Activated naive CD4-positive, alpha-beta T cell treated with anti-CD3 and anti-CD28 coated beads for 36 hours (primary cell): Measurements from ENCODE around the gene ZYX. TPM values are rescaled to one million over a fixed set of nuclear protein-coding genes. Genes with fewer than 3 reads are reported as not detected.
"Not testable (repeated sequence)": the region's sequence is repeated elsewhere in the genome, so short reads cannot be mapped to it uniquely, and the experiment has no call there.

Source experiments
- CTCF ChIA-PET: fragments of 350-600 bp; sonication (Branson Sonifier 250); formaldehyde crosslinking; loops from one replicate; lab custom pipeline; 2021; ENCODE audit warnings: antibody characterized with exemption; lab: Charles Lee
- DNase-seq: peaks from one replicate; pipeline ENCODE4 v3.0.0-alpha.2; 2020
- H3K27ac Mint-ChIP-seq: one replicate; pipeline ENCODE4 v1.8.0; 2021; ENCODE audit warnings: mild to moderate bottlenecking, mixed read lengths
- H3K27me3 Mint-ChIP-seq: one replicate; pipeline ENCODE4 v1.8.0; 2021; ENCODE audit warnings: low read depth, mixed read lengths
- H3K36me3 Mint-ChIP-seq: one replicate; pipeline ENCODE4 v1.8.0; 2021; ENCODE audit warnings: low read depth, mixed read lengths
- H3K4me1 Mint-ChIP-seq: one replicate; pipeline ENCODE4 v1.8.0; 2021; ENCODE audit warnings: low read depth, mixed read lengths
- H3K4me3 Mint-ChIP-seq: one replicate; pipeline ENCODE4 v1.8.0; 2021; ENCODE audit warnings: mild to moderate bottlenecking, moderate library complexity, mixed read lengths
- H3K9me3 Mint-ChIP-seq: one replicate; pipeline ENCODE4 v1.8.0; 2021; ENCODE audit warnings: mixed read lengths
- intact Hi-C: fragments of 100-400 bp; cut with micrococcal nuclease; formaldehyde crosslinking; loops from one replicate; pipeline ENCODE4 v1.15.1; 2023
- total RNA-seq, 2 experiments: library from RNA; stranded (reverse); gene quantifications; one replicate each; pipeline ENCODE4 v1.2.3, GENCODE V29; 2021

The ZYX gene
- total RNA-seq, 2 experiments from 2014 or later, result 75.1 to 81.5 TPM

DNA sequence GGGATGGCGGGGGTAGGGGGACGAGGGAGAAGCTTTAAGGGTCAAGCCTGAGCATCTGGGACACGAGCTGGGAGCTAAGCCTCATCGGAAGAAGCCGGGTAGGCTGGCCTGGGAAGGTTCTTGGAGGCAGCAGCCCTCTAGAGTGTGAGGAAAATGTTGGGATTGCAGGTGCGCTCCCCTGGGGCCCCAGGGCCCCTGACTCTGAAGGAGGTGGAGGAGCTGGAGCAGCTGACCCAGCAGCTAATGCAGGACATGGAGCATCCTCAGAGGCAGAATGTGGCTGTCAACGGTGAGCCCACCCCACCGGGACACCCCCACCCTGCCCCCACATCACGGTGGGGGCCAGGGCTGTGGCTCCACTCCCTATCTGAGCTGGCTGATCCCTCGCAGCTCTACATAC, 6.9 kb downstream of the ZYX start:
- no peaks in the 10 kb centered on the region for H3K27me3 Mint-ChIP-seq
- no peak for DNase-seq
- H3K27ac Mint-ChIP-seq, result no peak overlapping the region
- peaks cover 10% of the 10 kb centered on the region for H3K4me1 Mint-ChIP-seq
- intact Hi-C loops, result no loop called here
- H3K36me3 Mint-ChIP-seq, result peaks cover 5% of the 10 kb centered on the region
- no peaks in the 10 kb centered on the region for H3K9me3 Mint-ChIP-seq
- no peak overlapping the region for H3K4me3 Mint-ChIP-seq
- CTCF ChIA-PET, result interaction anchor here (0.7 to 1.5 kb wide), 4 partner anchors 8 to 18 kb away, joined by 3 to 4 read pairs (median 3); no protein-coding TSS in a partner anchor

DNA sequence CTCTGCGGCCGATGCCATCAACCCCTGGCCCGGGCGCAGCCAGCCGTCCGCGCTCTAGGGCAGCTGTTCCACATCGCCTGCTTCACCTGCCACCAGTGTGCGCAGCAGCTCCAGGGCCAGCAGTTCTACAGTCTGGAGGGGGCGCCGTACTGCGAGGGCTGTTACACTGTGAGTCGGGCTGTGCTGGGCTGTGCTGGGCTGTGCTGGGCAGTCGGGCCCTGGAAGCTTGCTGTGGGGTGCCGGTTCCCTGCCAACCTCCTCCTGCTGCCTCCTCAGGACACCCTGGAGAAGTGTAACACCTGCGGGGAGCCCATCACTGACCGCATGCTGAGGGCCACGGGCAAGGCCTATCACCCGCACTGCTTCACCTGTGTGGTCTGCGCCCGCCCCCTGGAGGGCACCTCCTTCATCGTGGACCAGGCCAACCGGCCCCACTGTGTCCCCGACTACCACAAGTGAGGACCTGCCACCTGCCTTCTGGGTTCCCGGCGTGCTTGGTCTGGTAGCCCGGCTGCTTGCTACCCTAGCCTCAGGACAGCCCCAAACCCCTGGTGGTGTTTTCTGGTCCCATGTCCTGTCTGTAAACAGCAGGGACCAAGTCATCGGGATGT, 7.5 kb downstream of the ZYX start:
- Mint-ChIP-seq H3K4me3 (no peak overlapping the region), H3K27me3 (no peaks in the 10 kb centered on the region), H3K36me3 (peaks cover 5% of the 10 kb centered on the region), H3K4me1 (peaks cover 10% of the 10 kb centered on the region), H3K9me3 (no peaks in the 10 kb centered on the region), H3K27ac (no peak overlapping the region)
- CTCF ChIA-PET, result interaction anchor here (0.7 to 1.5 kb wide), 2 partner anchors 17 to 18 kb away, joined by 3 to 4 read pairs; no protein-coding TSS in a partner anchor
- intact Hi-C loops, result no loop called here
- DNase-seq, result no peak

- H3K36me3 Mint-ChIP-seq, result peaks cover 5% of the 10 kb centered on the region
- H3K27me3 Mint-ChIP-seq, result no peaks in the 10 kb centered on the region
- DNase-seq, result no peak
- no peak overlapping the region for H3K4me3 Mint-ChIP-seq
- CTCF ChIA-PET, result interaction anchor here (1.5 kb wide), 1 partner anchor 17 kb away, joined by 4 read pairs; no protein-coding TSS in a partner anchor
- H3K27ac Mint-ChIP-seq, result peak overlapping the region; percentile 84
- intact Hi-C loops, result no loop called here
- peaks cover 10% of the 10 kb centered on the region for H3K4me1 Mint-ChIP-seq
- H3K9me3 Mint-ChIP-seq, result no peaks in the 10 kb centered on the region
Observed at GRCh38 chr7:143389316-143390103, 8.4 kb downstream of the ZYX start.

GRCh38 chr7:143390104-143390772, 9.1 kb downstream of the ZYX start:
- Mint-ChIP-seq H3K27me3 (no peaks in the 10 kb centered on the region), H3K4me1 (peaks cover 11% of the 10 kb centered on the region), H3K4me3 (no peak overlapping the region), H3K9me3 (no peaks in the 10 kb centered on the region), H3K27ac (peak overlapping the region; percentile 84), H3K36me3 (peaks cover 5% of the 10 kb centered on the region)
- no peak for DNase-seq
- CTCF ChIA-PET, result interaction anchor here (1.2 kb wide), 1 partner anchor 27 kb away, joined by 3 read pairs; no protein-coding TSS in a partner anchor
- intact Hi-C loops, result no loop called here

DNA sequence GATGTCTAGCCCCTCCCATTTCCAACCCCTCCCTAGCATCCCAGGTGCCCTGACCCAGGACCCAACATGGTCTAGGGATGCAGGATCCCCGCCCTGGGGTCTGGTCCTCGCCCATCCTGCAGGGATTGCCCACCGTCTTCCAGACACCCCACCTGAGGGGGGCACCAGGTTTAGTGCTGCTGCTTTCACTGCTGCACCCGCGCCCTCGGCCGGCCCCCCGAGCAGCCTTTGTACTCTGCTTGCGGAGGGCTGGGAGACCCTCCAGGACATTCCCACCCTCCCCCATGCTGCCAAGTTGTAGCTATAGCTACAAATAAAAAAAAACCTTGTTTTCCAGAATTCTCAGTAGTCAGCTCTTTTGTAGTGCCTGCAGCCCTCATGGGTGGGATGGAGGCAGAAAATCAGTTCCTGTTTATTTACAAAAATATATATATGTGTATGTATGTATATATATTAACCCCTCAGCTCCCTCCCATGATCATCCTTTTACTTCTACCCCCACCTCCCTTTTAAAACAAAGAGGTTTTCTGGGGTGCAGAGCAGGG, 9.7 kb downstream of the ZYX start:
- Mint-ChIP-seq H3K4me1 (peaks cover 13% of the 10 kb centered on the region), H3K27me3 (no peaks in the 10 kb centered on the region), H3K4me3 (no peak overlapping the region), H3K27ac (peak overlapping the region; percentile 84), H3K36me3 (peaks cover 5% of the 10 kb centered on the region), H3K9me3 (no peaks in the 10 kb centered on the region)
- intact Hi-C loops, result no loop called here
- DNase-seq, result no peak
- CTCF ChIA-PET, result interaction anchor here (1.2 kb wide), 1 partner anchor 26 kb away, joined by 3 read pairs; no protein-coding TSS in a partner anchor

- CTCF ChIA-PET, result interaction anchor here (0.6 to 1.2 kb wide), 2 partner anchors 25 to 134 kb away, joined by 3 to 5 read pairs; no protein-coding TSS in a partner anchor
- Mint-ChIP-seq H3K36me3 (peaks cover 5% of the 10 kb centered on the region), H3K9me3 (no peaks in the 10 kb centered on the region), H3K4me3 (no peak overlapping the region), H3K27me3 (no peaks in the 10 kb centered on the region), H3K27ac (no peak overlapping the region), H3K4me1 (peaks cover 13% of the 10 kb centered on the region)
- DNase-seq, result no peak
- intact Hi-C loops, result no loop called here
Observed at GRCh38 chr7:143391462-143392404, 10.6 kb downstream of the ZYX start.

- CTCF ChIA-PET, result interaction anchor here (0.6 to 1.0 kb wide), 2 partner anchors 24 to 135 kb away, joined by 3 to 5 read pairs; no protein-coding TSS in a partner anchor
- H3K4me1 Mint-ChIP-seq, result peaks cover 13% of the 10 kb centered on the region
- intact Hi-C loops, H3K4me3 Mint-ChIP-seq, H3K9me3 Mint-ChIP-seq, DNase-seq, H3K27me3 Mint-ChIP-seq, H3K27ac Mint-ChIP-seq, H3K36me3 Mint-ChIP-seq: not testable (repeated sequence)
Observed at GRCh38 chr7:143392427-143392826, 11.3 kb downstream of the ZYX start.

- Mint-ChIP-seq H3K4me3 (no peak overlapping the region), H3K27ac (peak overlapping the region; percentile 77), H3K36me3 (peaks cover 5% of the 10 kb centered on the region), H3K4me1 (peaks cover 13% of the 10 kb centered on the region), H3K9me3 (no peaks in the 10 kb centered on the region), H3K27me3 (no peaks in the 10 kb centered on the region)
- no peak for DNase-seq
- CTCF ChIA-PET, result interaction anchor here (0.9 to 1.0 kb wide), 2 partner anchors 25 to 154 kb away, joined by 3 read pairs; no protein-coding TSS in a partner anchor
- intact Hi-C loops, result no loop called here
Observed at GRCh38 chr7:143392875-143393266, 11.7 kb downstream of the ZYX start.

GRCh38 chr7:143393267-143394041, 12.3 kb downstream of the ZYX start:
- DNase-seq, result no peak
- peaks cover 13% of the 10 kb centered on the region for H3K4me1 Mint-ChIP-seq
- peaks cover 5% of the 10 kb centered on the region for H3K36me3 Mint-ChIP-seq
- no peaks in the 10 kb centered on the region for H3K9me3 Mint-ChIP-seq
- intact Hi-C loops, result no loop called here
- CTCF ChIA-PET, result interaction anchor here (0.6 to 1.0 kb wide), 3 partner anchors 20 to 155 kb away, joined by 3 read pairs; no protein-coding TSS in a partner anchor
- H3K27me3 Mint-ChIP-seq, result no peaks in the 10 kb centered on the region
- peak overlapping the region; percentile 77 for H3K27ac Mint-ChIP-seq
- no peak overlapping the region for H3K4me3 Mint-ChIP-seq

DNA sequence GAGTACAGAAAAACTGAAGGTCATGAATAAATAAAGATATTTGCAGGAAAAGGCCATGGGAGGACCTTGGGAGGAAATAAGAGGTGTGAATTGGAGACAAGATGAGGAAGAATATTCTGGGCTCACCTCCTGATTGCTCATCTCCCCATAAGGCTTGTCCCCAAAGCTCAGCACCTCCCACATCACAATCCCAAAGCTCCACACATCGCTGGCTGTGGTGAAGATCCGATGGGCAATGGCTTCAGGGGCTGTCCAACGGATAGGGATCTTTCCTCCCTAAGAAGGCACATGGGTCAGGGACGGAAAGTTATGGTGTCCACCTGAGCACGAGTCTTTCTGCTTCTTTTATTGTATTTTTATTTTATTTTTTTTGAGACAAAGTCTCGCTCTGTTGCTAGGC, 12.9 kb downstream of the ZYX start:
- H3K27me3 Mint-ChIP-seq, result no peaks in the 10 kb centered on the region
- H3K4me1 Mint-ChIP-seq, result peaks cover 13% of the 10 kb centered on the region

More for the DNA sequence above, 12.9 kb downstream of the ZYX start:
- CTCF ChIA-PET, result no interaction called here
- Mint-ChIP-seq H3K36me3 (peaks cover 5% of the 10 kb centered on the region), H3K27ac (no peak overlapping the region), H3K9me3 (no peaks in the 10 kb centered on the region), H3K4me3 (no peak overlapping the region)
- no peak for DNase-seq
- intact Hi-C loops, result no loop called here
